HepG2 (cell line): ENCODE measurements around the gene PIM1. TPM values are rescaled to one million over a fixed set of nuclear protein-coding genes. Genes with fewer than 3 reads are reported as not detected.
"Not testable (repeated sequence)": the region's sequence is repeated elsewhere in the genome, so short reads cannot be mapped to it uniquely, and the experiment has no call there.

Experiments
- ATAC-seq: fragments of 200-7000 bp; cut with Tn5 transposase; 3 replicates; pipeline ENCODE4 v1.9.1; 2020; ENCODE audit warnings: mild to moderate bottlenecking, moderate library complexity
- BruUV-seq: library from RNA; stranded (reverse); fragments of 400-500 nt; replicated peaks from 2 replicates; lab custom pipeline; 2021; lab: Mats Ljungman, UMichigan
- CTCF ChIA-PET: fragments of 300-600 bp; formaldehyde crosslinking; extraction: SDS; loops from one replicate; lab custom pipeline; 2021; ENCODE audit warnings: low total read pairs, inconsistent platforms, low intra/inter-chr PET ratio; lab: Yijun Ruan, JAX
- POLR2A ChIA-PET: fragments of 350-600 bp; sonication (Branson Sonifier 250); formaldehyde crosslinking; loops from one replicate; lab custom pipeline; 2020; ENCODE audit warnings: antibody characterized with exemption, inconsistent platforms; lab: Yijun Ruan, JAX
- DNase-seq: peaks from one replicate; pipeline ENCODE4 v3.0.0-alpha.2; 2015; ENCODE audit warnings: low spot score
- FAIRE-seq: peaks from 3 replicates; lab custom pipeline; 2011; peaks lifted over from hg19 to GRCh38; lab: Jason Lieb, UNC
- H2AFZ ChIP-seq: one replicate; pipeline ENCODE4 v1.6.1; 2011; ENCODE audit warnings: low read length, inconsistent platforms
- H3K27ac ChIP-seq: fragments of 300-600 bp; 3 replicates; pipeline ENCODE4 v1.8.0; 2011; ENCODE audit warnings: mixed run types, mild to moderate bottlenecking, mixed read lengths, low read length, inconsistent platforms; ENCODE audit not compliant: insufficient read depth; ENCODE audit errors: extremely low read length
- H3K27me3 ChIP-seq, 2 experiments: fragments of 200-600 bp in 1 of 2; 2 replicates in 1 of 2; 3 replicates in 1 of 2; pipeline versions ENCODE4 v1.6.0 to v1.8.0; 2011; ENCODE audit warnings: low read length in 2 of 2, mild to moderate bottlenecking in 2 of 2, moderate library complexity in 2 of 2, inconsistent platforms in 1 of 2; ENCODE audit not compliant: insufficient read depth in 2 of 2, control insufficient read depth in 1 of 2
- H3K36me3 ChIP-seq, 2 experiments: fragments of 200-600 bp in 1 of 2; replicated peaks in 1 of 2; 2 replicates in 1 of 2; 3 replicates in 1 of 2; pipeline versions ENCODE4 v1.5.1 to v1.8.0; 2011; ENCODE audit warnings: low read length in 2 of 2, inconsistent platforms in 1 of 2; ENCODE audit not compliant: insufficient read depth in 2 of 2, control insufficient read depth in 1 of 2
- H3K4me1 ChIP-seq: 2 replicates; pipeline ENCODE4 v1.5.1; 2012; ENCODE audit warnings: low read length, inconsistent platforms; ENCODE audit not compliant: insufficient read depth
- H3K4me2 ChIP-seq: 2 replicates; pipeline ENCODE4 v1.6.0; 2011; ENCODE audit warnings: low read depth, low read length, inconsistent platforms
- H3K4me3 ChIP-seq, 3 experiments: fragments of 200-600 bp in 1 of 3; sonication (generic), shearing (Covaris generic) in 1 of 3; replicated peaks in 1 of 3; 2 replicates each; pipeline ENCODE4 v1.5.1; 2011 to 2016; ENCODE audit warnings: low read length in 3 of 3, inconsistent platforms in 2 of 3, low read depth in 2 of 3, mild to moderate bottlenecking in 2 of 3, control low read depth in 1 of 3, mixed read lengths in 1 of 3; ENCODE audit not compliant: insufficient read depth in 1 of 3
- H3K79me2 ChIP-seq: one replicate; pipeline ENCODE4 v1.6.1; 2011; ENCODE audit warnings: low read length, inconsistent platforms; ENCODE audit not compliant: insufficient read depth
- H3K9ac ChIP-seq: 2 replicates; pipeline ENCODE4 v1.6.0; 2011; ENCODE audit warnings: mild to moderate bottlenecking, low read depth, low read length, inconsistent platforms; ENCODE audit not compliant: insufficient read depth
- H3K9me3 ChIP-seq: 2 replicates; pipeline ENCODE4 v1.5.1; 2012; ENCODE audit warnings: mild to moderate bottlenecking, low read length
- H4K20me1 ChIP-seq: 2 replicates; pipeline ENCODE4 v1.6.0; 2011; ENCODE audit warnings: inconsistent platforms, mild to moderate bottlenecking, low read length, moderate library complexity; ENCODE audit not compliant: insufficient read depth
- CREB1 ChIP-seq, 2 experiments: fragments of 450-650 bp in 1 of 2; IDR thresholded peaks; 2 replicates each; pipeline ENCODE4 v1.6.1; 2016 to 2017; ENCODE audit warnings: control low read depth in 1 of 2, mild to moderate bottlenecking in 1 of 2, missing compliant biosample characterization in 1 of 2, missing genetic modification characterization in 1 of 2
- EED ChIP-seq: sonication (generic); formaldehyde crosslinking; IDR thresholded peaks from 2 replicates; pipeline ENCODE4 v1.5.0; 2020; ENCODE audit warnings: mild to moderate bottlenecking, missing genetic modification reagents
- ELF4 ChIP-seq: sonication (generic); formaldehyde crosslinking; IDR thresholded peaks from 2 replicates; pipeline ENCODE4 v1.5.0; 2020; ENCODE audit warnings: missing genetic modification reagents, mild to moderate bottlenecking, moderate library complexity, borderline replicate concordance
- KAT7 ChIP-seq: IDR thresholded peaks from 2 replicates; pipeline ENCODE4 v1.6.1; 2018; ENCODE audit warnings: borderline replicate concordance, missing compliant biosample characterization
- MAZ ChIP-seq, 2 experiments: sonication (generic) in 1 of 2; formaldehyde crosslinking in 1 of 2; IDR thresholded peaks; 2 replicates each; pipeline versions ENCODE4 v1.5.0 to v1.6.1; 2012 to 2020; ENCODE audit warnings: low read depth in 2 of 2, mild to moderate bottlenecking in 2 of 2, borderline replicate concordance in 1 of 2, improper control_type of control experiment in 1 of 2, low read length in 1 of 2, missing genetic modification reagents in 1 of 2, moderate library complexity in 1 of 2
- SALL1 ChIP-seq: sonication (generic); formaldehyde crosslinking; IDR thresholded peaks from 2 replicates; pipeline ENCODE4 v1.8.0; 2022; ENCODE audit warnings: mild to moderate bottlenecking, missing genetic modification reagents
- SAP130 ChIP-seq: IDR thresholded peaks from 2 replicates; pipeline ENCODE4 v1.6.1; 2016; ENCODE audit warnings: low read depth
- ZFX ChIP-seq: sonication (generic); formaldehyde crosslinking; IDR thresholded peaks from 2 replicates; pipeline ENCODE4 v1.4.0; 2020; ENCODE audit warnings: mild to moderate bottlenecking, low read depth, missing genetic modification reagents, moderate library complexity
- ZMYM3 ChIP-seq: sonication (generic); formaldehyde crosslinking; IDR thresholded peaks from 2 replicates; pipeline ENCODE4 v1.5.1; 2020; ENCODE audit warnings: mild to moderate bottlenecking, missing genetic modification reagents
- ZNF556 ChIP-seq: sonication (generic); formaldehyde crosslinking; IDR thresholded peaks from 2 replicates; pipeline ENCODE4 v1.4.0; 2020; ENCODE audit warnings: mild to moderate bottlenecking, missing genetic modification reagents, borderline replicate concordance
- ZNF598 ChIP-seq: sonication (generic); formaldehyde crosslinking; IDR thresholded peaks from 2 replicates; pipeline ENCODE4 v1.5.1; 2020; ENCODE audit warnings: mild to moderate bottlenecking, missing genetic modification reagents, borderline replicate concordance
- ZNF605 ChIP-seq: sonication (generic); formaldehyde crosslinking; IDR thresholded peaks from 2 replicates; pipeline ENCODE4 v1.8.0; 2022; ENCODE audit warnings: mild to moderate bottlenecking, missing genetic modification reagents
- ZNF674 ChIP-seq: sonication (generic); formaldehyde crosslinking; IDR thresholded peaks from 2 replicates; pipeline ENCODE4 v1.5.0; 2020; ENCODE audit warnings: low read depth, mild to moderate bottlenecking, missing genetic modification reagents
- ZSCAN31 ChIP-seq: sonication (generic); formaldehyde crosslinking; IDR thresholded peaks from 2 replicates; pipeline ENCODE4 v1.5.0; 2020; ENCODE audit warnings: low read depth, mild to moderate bottlenecking, missing genetic modification reagents
- WGBS: methylation state at CpG from one replicate; pipeline ENCODE4 v1.1.6; 2017; ENCODE audit warnings: low lambda C conversion rate; 5-methylcytosine and 5-hydroxymethylcytosine counted together
- in situ Hi-C: cut with HindIII; loops from 2 replicates; pipeline ENCODE4 v1.10.0; 2017; ENCODE audit warnings: low pct_unique_long_range_greater_than_20kb; ENCODE audit not compliant: extremely low pct_ligation_motif_present
- intact Hi-C: fragments of 100-400 bp; cut with micrococcal nuclease; formaldehyde crosslinking; loops from one replicate; pipeline ENCODE4 v1.10.0; 2022; ENCODE audit not compliant: unreplicated experiment
- polyA plus RNA-seq, 8 experiments: library from polyadenylated mRNA; depleted of rRNA in 3 of 8; stranded (reverse) in 7 of 8; unstranded in 1 of 8; fragments of >200 nt; fragmentation: Illumina TruSeq in 4 of 8; extraction: Trizol in 4 of 8; gene quantifications; 2 replicates each; pipeline versions ENCODE4 v1.2.1 to v1.2.3, GENCODE V29; 2011 to 2016; ENCODE audit warnings: low read depth in 4 of 8, missing spikeins in 1 of 8, mixed read lengths in 1 of 8; ENCODE audit not compliant: insufficient read depth in 1 of 8
- total RNA-seq, 5 experiments: library from RNA; depleted of rRNA; stranded (reverse); fragments of >200 nt; fragmentation: Illumina TruSeq; extraction: Trizol; gene quantifications; 2 replicates each; pipeline ENCODE4 v1.2.3, GENCODE V29; 2016; ENCODE audit warnings: low read depth in 1 of 5
- TF ChIP-seq, protein P1 (sequence below): sonication (generic); formaldehyde crosslinking; IDR thresholded peaks from 2 replicates; pipeline ENCODE4 v1.5.1; 2020; ENCODE audit warnings: mild to moderate bottlenecking, moderate library complexity, missing genetic modification reagents
- TF ChIP-seq, protein P2 (sequence below): sonication (generic); formaldehyde crosslinking; IDR thresholded peaks from 2 replicates; pipeline ENCODE4 v1.5.1; 2020; ENCODE audit warnings: missing genetic modification reagents, mild to moderate bottlenecking, borderline replicate concordance
- TF ChIP-seq, protein P3 (sequence below): sonication (generic); formaldehyde crosslinking; IDR thresholded peaks from 2 replicates; pipeline ENCODE4 v1.4.0; 2020; ENCODE audit warnings: low read depth, mild to moderate bottlenecking, missing genetic modification reagents

The PIM1 gene
- total and polyA plus RNA-seq, 2 of the 13 experiments (the other 11 are each of a cell fraction or from before 2014, with no cell fraction given), result 29.4 to 117 TPM

GRCh38 chr6:37128863-37129443 lies 41.0 kb upstream of the PIM1 start:
- H3K27me3 ChIP-seq; H3K79me2 ChIP-seq; in situ Hi-C loops; BruUV-seq; H3K36me3 ChIP-seq; H2AFZ ChIP-seq; H4K20me1 ChIP-seq; DNase-seq; FAIRE-seq; H3K9me3 ChIP-seq; TF ChIP-seq CREB1 (IDR thresholded peaks at IDR 0.05); MAZ (IDR thresholded peaks at IDR 0.05; ENCODE audit: borderline replicate concordance, low read depth, low read length): not testable (repeated sequence)
- H3K4me2 ChIP-seq, result peak overlapping the region; percentile 79
- ChIA-PET POLR2A (interaction anchor here (0.5 to 5.4 kb wide), 17 partner anchors 9 to 519 kb away, joined by 3 to 234 read pairs (median 18); partner anchors contain the start of gene PIM1), CTCF (interaction anchor here (1.9 kb wide), 1 partner anchor 43 kb away, joined by 6 read pairs; no protein-coding TSS in a partner anchor)
- intact Hi-C loops, result loop anchor here (1.0 to 5.0 kb wide), 3 partner anchors 25 to 72 kb away; no protein-coding TSS in a partner anchor
- peak; percentile 15 for ATAC-seq
- peaks cover 89% of the 10 kb centered on the region for H3K4me1 ChIP-seq
- H3K9ac ChIP-seq, result peak overlapping the region; percentile 75
- peak overlapping the region in 2 of 3 experiments; percentile 23 to 52; a peak in 3 of 6 replicates for H3K4me3 ChIP-seq
- WGBS, result 53% methylated on average over 12 of the region's 12 CpGs
- H3K27ac ChIP-seq, result peak overlapping the region; percentile 95
- peak; percentile 74; the same call in 1 of the 2 replicates for TF ChIP-seq ZNF598
- peak; percentile 18 for TF ChIP-seq ZNF605 (CRISPR knock-in tag)
- TF ChIP-seq CREB1 (CRISPR knock-in tag; IDR thresholded peaks at IDR 0.05), result 0 out of 2 replicates have a peak, but pooled peaks have one; percentile 7
- TF ChIP-seq ELF4, result 0 out of 2 replicates have a peak, but pooled peaks have one; percentile 42
- TF ChIP-seq SAP130, result peak; percentile 2; the same call in 1 of the 2 replicates
- 0 out of 2 replicates have a peak, but pooled peaks have one; percentile 59 for TF ChIP-seq ZNF674 (CRISPR knock-in tag)
- TF ChIP-seq, protein P1, sequence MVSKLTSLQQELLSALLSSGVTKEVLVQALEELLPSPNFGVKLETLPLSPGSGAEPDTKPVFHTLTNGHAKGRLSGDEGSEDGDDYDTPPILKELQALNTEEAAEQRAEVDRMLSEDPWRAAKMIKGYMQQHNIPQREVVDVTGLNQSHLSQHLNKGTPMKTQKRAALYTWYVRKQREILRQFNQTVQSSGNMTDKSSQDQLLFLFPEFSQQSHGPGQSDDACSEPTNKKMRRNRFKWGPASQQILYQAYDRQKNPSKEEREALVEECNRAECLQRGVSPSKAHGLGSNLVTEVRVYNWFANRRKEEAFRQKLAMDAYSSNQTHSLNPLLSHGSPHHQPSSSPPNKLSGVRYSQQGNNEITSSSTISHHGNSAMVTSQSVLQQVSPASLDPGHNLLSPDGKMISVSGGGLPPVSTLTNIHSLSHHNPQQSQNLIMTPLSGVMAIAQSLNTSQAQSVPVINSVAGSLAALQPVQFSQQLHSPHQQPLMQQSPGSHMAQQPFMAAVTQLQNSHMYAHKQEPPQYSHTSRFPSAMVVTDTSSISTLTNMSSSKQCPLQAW (CRISPR knock-in tag), result 0 out of 2 replicates have a peak, but pooled peaks have one; percentile 11
- 0 out of 2 replicates have a peak, but pooled peaks have one; percentile 36 for TF ChIP-seq KAT7 (CRISPR knock-in tag)
- peak; percentile 35; the same call in 1 of the 2 replicates for TF ChIP-seq ZSCAN31 (CRISPR knock-in tag)
- TF ChIP-seq, protein P2, sequence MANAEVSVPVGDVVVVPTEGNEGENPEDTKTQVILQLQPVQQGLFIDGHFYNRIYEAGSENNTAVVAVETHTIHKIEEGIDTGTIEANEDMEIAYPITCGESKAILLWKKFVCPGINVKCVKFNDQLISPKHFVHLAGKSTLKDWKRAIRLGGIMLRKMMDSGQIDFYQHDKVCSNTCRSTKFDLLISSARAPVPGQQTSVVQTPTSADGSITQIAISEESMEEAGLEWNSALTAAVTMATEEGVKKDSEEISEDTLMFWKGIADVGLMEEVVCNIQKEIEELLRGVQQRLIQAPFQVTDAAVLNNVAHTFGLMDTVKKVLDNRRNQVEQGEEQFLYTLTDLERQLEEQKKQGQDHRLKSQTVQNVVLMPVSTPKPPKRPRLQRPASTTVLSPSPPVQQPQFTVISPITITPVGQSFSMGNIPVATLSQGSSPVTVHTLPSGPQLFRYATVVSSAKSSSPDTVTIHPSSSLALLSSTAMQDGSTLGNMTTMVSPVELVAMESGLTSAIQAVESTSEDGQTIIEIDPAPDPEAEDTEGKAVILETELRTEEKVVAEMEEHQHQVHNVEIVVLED, result peak; percentile 6; the same call in 1 of the 2 replicates
- 0 out of 2 replicates have a peak, but pooled peaks have one; percentile 12 for TF ChIP-seq ZMYM3 (CRISPR knock-in tag)
- peak; percentile 20 for TF ChIP-seq ZFX
- TF ChIP-seq SALL1 (CRISPR knock-in tag), result peak; percentile 25
- peak; percentile 33; the same call in 1 of the 2 replicates for TF ChIP-seq MAZ (CRISPR knock-in tag; IDR thresholded peaks at IDR 0.05; ENCODE audit: low read depth)
- TF ChIP-seq ZNF556 (CRISPR knock-in tag), result 0 out of 2 replicates have a peak, but pooled peaks have one; percentile 6
- TF ChIP-seq, protein P3, sequence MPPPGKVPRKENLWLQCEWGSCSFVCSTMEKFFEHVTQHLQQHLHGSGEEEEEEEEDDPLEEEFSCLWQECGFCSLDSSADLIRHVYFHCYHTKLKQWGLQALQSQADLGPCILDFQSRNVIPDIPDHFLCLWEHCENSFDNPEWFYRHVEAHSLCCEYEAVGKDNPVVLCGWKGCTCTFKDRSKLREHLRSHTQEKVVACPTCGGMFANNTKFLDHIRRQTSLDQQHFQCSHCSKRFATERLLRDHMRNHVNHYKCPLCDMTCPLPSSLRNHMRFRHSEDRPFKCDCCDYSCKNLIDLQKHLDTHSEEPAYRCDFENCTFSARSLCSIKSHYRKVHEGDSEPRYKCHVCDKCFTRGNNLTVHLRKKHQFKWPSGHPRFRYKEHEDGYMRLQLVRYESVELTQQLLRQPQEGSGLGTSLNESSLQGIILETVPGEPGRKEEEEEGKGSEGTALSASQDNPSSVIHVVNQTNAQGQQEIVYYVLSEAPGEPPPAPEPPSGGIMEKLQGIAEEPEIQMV, result 0 out of 2 replicates have a peak, but pooled peaks have one; percentile 0
- TF ChIP-seq EED, result peak; percentile 68; the same call in 1 of the 2 replicates
